H1 (cell line): ENCODE data around the gene GAN. TPM values are rescaled to one million over a fixed set of nuclear protein-coding genes. Genes with fewer than 3 reads are reported as not detected.

Experiments
- CTCF ChIA-PET: fragments of 300-600 bp; sonication (Branson Sonifier 250); formaldehyde crosslinking; loops from one replicate; lab custom pipeline; 2021; ENCODE audit not compliant: partially characterized antibody; lab: Charles Lee
- POLR2A ChIA-PET: fragments of 300-600 bp; sonication (Branson Sonifier 250); formaldehyde crosslinking; loops from one replicate; lab custom pipeline; 2021; ENCODE audit warnings: inconsistent platforms; ENCODE audit not compliant: partially characterized antibody; lab: Charles Lee
- DNase-seq, 2 experiments: peaks; one replicate each; pipeline versions ENCODE4 v3.0.0 to v3.0.0-alpha.2; 2010 to 2022; ENCODE audit warnings: low spot score in 2 of 2, low read depth in 1 of 2, mixed read lengths in 1 of 2
- FAIRE-seq: peaks from 2 replicates; lab custom pipeline; 2011; peaks lifted over from hg19 to GRCh38; lab: Jason Lieb, UNC
- H2AFZ ChIP-seq: 2 replicates; pipeline ENCODE4 v1.8.1; 2012; ENCODE audit warnings: low read length, inconsistent platforms
- H2AK5ac ChIP-seq: 2 replicates; pipeline ENCODE4 v1.6.1; 2013; ENCODE audit warnings: low read depth, low read length
- H2BK120ac ChIP-seq: replicated peaks from 2 replicates; pipeline ENCODE3; 2013; ENCODE audit warnings: low read depth, low read length, inconsistent platforms
- H2BK12ac ChIP-seq: 2 replicates; pipeline ENCODE4 v1.6.1; 2013; ENCODE audit warnings: low read depth, low read length
- H2BK15ac ChIP-seq: 2 replicates; pipeline ENCODE4 v1.6.1; 2013; ENCODE audit warnings: low read length
- H2BK20ac ChIP-seq: 2 replicates; pipeline ENCODE4 v1.6.1; 2013; ENCODE audit warnings: low read length
- H2BK5ac ChIP-seq: 2 replicates; pipeline ENCODE4 v1.6.1; 2013; ENCODE audit warnings: low read depth, low read length
- H3K14ac ChIP-seq: 2 replicates; pipeline ENCODE4 v1.6.1; 2013; ENCODE audit warnings: inconsistent platforms; ENCODE audit not compliant: insufficient read length
- H3K18ac ChIP-seq: 2 replicates; pipeline ENCODE4 v1.6.1; 2013; ENCODE audit warnings: low read length; ENCODE audit errors: extremely low read depth
- H3K23ac ChIP-seq: 2 replicates; pipeline ENCODE4 v1.6.1; 2013; ENCODE audit warnings: inconsistent platforms; ENCODE audit not compliant: insufficient read length
- H3K23me2 ChIP-seq: 2 replicates; pipeline ENCODE4 v1.6.1; 2013; ENCODE audit warnings: low read depth, low read length
- H3K27ac ChIP-seq: 2 replicates; pipeline ENCODE4 v1.6.1; 2011; ENCODE audit warnings: low read depth, low read length, inconsistent platforms
- H3K27me3 ChIP-seq, 4 experiments: replicated peaks in 1 of 4; 1 replicate in 1 of 4; 2 replicates in 3 of 4; pipeline versions ENCODE4 v1.6.1 to v1.8.1; 2011 to 2013; ENCODE audit warnings: low read length in 3 of 4, mild to moderate bottlenecking in 3 of 4, inconsistent platforms in 2 of 4, mixed read lengths in 2 of 4, moderate library complexity in 1 of 4; ENCODE audit not compliant: control insufficient read depth in 3 of 4, insufficient read depth in 3 of 4; ENCODE audit errors: extremely low read depth in 1 of 4
- H3K36me3 ChIP-seq, 4 experiments: 2 replicates each; pipeline versions ENCODE4 v1.6.1 to v1.8.1; 2011 to 2013; ENCODE audit warnings: mild to moderate bottlenecking in 4 of 4, low read length in 3 of 4, moderate library complexity in 2 of 4, control low read depth in 1 of 4, inconsistent platforms in 1 of 4; ENCODE audit not compliant: insufficient read depth in 4 of 4, control insufficient read depth in 2 of 4
- H3K4ac ChIP-seq: replicated peaks from 2 replicates; pipeline ENCODE3; 2013; ENCODE audit warnings: low read length, low read depth, mixed read lengths, inconsistent platforms; ENCODE audit not compliant: insufficient read length
- H3K4me1 ChIP-seq, 4 experiments: replicated peaks in 1 of 4; 1 replicate in 1 of 4; 2 replicates in 3 of 4; pipeline versions ENCODE4 v1.6.1 to v1.8.1; 2011 to 2013; ENCODE audit warnings: low read length in 3 of 4, inconsistent platforms in 2 of 4, mixed read lengths in 1 of 4; ENCODE audit not compliant: insufficient read depth in 4 of 4, control insufficient read depth in 3 of 4
- H3K4me2 ChIP-seq, 2 experiments: 2 replicates each; pipeline versions ENCODE4 v1.6.1 to v1.8.1; 2011 to 2013; ENCODE audit warnings: low read depth in 2 of 2, low read length in 2 of 2, control low read depth in 1 of 2, inconsistent platforms in 1 of 2, mild to moderate bottlenecking in 1 of 2; ENCODE audit not compliant: insufficient read depth in 1 of 2
- H3K4me3 ChIP-seq, 4 experiments: fragments of 200-600, 300-600 bp in 1 of 4; sonication (generic), shearing (Covaris generic), sonication (Bioruptor Twin) in 1 of 4; 2 replicates each; pipeline versions ENCODE4 v1.5.1 to v1.8.1; 2011 to 2016; ENCODE audit warnings: low read length in 4 of 4, low read depth in 3 of 4, control low read depth in 2 of 4, inconsistent platforms in 2 of 4, mild to moderate bottlenecking in 2 of 4, mixed read lengths in 1 of 4, moderate library complexity in 1 of 4; ENCODE audit not compliant: insufficient read depth in 2 of 4; ENCODE audit errors: extremely low read depth in 1 of 4
- H3K56ac ChIP-seq: replicated peaks from 2 replicates; pipeline ENCODE3; 2013; ENCODE audit warnings: low read depth, mild to moderate bottlenecking, mixed read lengths, low read length, inconsistent platforms; ENCODE audit not compliant: insufficient read length
- H3K79me1 ChIP-seq: 2 replicates; pipeline ENCODE4 v1.6.1; 2013; ENCODE audit warnings: low read depth, low read length, control low read depth
- H3K79me2 ChIP-seq, 2 experiments: 2 replicates each; pipeline versions ENCODE4 v1.6.1 to v1.8.1; 2012 to 2013; ENCODE audit warnings: low read length in 2 of 2, mild to moderate bottlenecking in 2 of 2, inconsistent platforms in 1 of 2; ENCODE audit not compliant: insufficient read depth in 2 of 2, control insufficient read depth in 1 of 2
- H3K9ac ChIP-seq, 4 experiments: replicated peaks in 1 of 4; 1 replicate in 1 of 4; 2 replicates in 3 of 4; pipeline versions ENCODE4 v1.6.1 to v1.8.1; 2011 to 2013; ENCODE audit warnings: low read depth in 3 of 4, low read length in 3 of 4, control low read depth in 2 of 4, mild to moderate bottlenecking in 2 of 4, moderate library complexity in 2 of 4, inconsistent platforms in 1 of 4; ENCODE audit errors: extremely low read depth in 1 of 4
- H3K9me3 ChIP-seq, 2 experiments: 2 replicates each; pipeline versions ENCODE4 v1.6.1 to v1.8.1; 2012 to 2013; ENCODE audit warnings: mild to moderate bottlenecking in 2 of 2, moderate library complexity in 2 of 2, control low read depth in 1 of 2, inconsistent platforms in 1 of 2, low read depth in 1 of 2, low read length in 1 of 2, mixed read lengths in 1 of 2; ENCODE audit not compliant: insufficient read depth in 2 of 2
- H4K20me1 ChIP-seq, 2 experiments: replicated peaks in 1 of 2; 2 replicates each; pipeline versions ENCODE3 to v1.8.1; 2011 to 2013; ENCODE audit warnings: inconsistent platforms in 2 of 2, low read length in 2 of 2, mild to moderate bottlenecking in 1 of 2; ENCODE audit not compliant: insufficient read depth in 2 of 2, control insufficient read depth in 1 of 2
- H4K5ac ChIP-seq: 2 replicates; pipeline ENCODE4 v1.6.1; 2013; ENCODE audit warnings: low read length, low read depth, mixed read lengths, inconsistent platforms; ENCODE audit not compliant: insufficient read length
- H4K8ac ChIP-seq: 2 replicates; pipeline ENCODE4 v1.8.0; 2013; ENCODE audit warnings: mild to moderate bottlenecking, moderate library complexity, low read length, inconsistent platforms; ENCODE audit not compliant: insufficient read depth; ENCODE audit errors: extremely low read depth
- H4K91ac ChIP-seq: replicated peaks from 2 replicates; pipeline ENCODE3; 2013; ENCODE audit warnings: low read length, mixed read lengths, inconsistent platforms; ENCODE audit not compliant: insufficient read length
- BACH1 ChIP-seq: IDR thresholded peaks from 2 replicates; pipeline ENCODE4 v1.6.1; 2012; ENCODE audit warnings: low read length, improper control_type of control experiment
- CBX5 ChIP-seq: fragments of 300-800, 300-1000 bp; sonication (generic); IDR thresholded peaks from 2 replicates; pipeline ENCODE4 v1.7.1; 2016; ENCODE audit warnings: antibody characterized with exemption, low read length, low read depth
- CEBPB ChIP-seq: IDR thresholded peaks from 2 replicates; pipeline ENCODE4 v1.6.1; 2012; ENCODE audit warnings: low read depth, low read length
- EP300 ChIP-seq, 2 experiments: IDR thresholded peaks; 1 replicate in 1 of 2; 2 replicates in 1 of 2; pipeline ENCODE4 v1.6.1; 2011 to 2012; ENCODE audit warnings: low read depth in 2 of 2, low read length in 2 of 2, mild to moderate bottlenecking in 2 of 2, borderline replicate concordance in 1 of 2, inconsistent platforms in 1 of 2, moderate library complexity in 1 of 2
- JUND ChIP-seq: IDR thresholded peaks from 2 replicates; pipeline ENCODE4 v1.6.1; 2011; ENCODE audit warnings: mild to moderate bottlenecking, improper control_type of control experiment, low read length
- KDM4A ChIP-seq: IDR thresholded peaks from one replicate; pipeline ENCODE4 v1.7.1; 2012; ENCODE audit warnings: low read depth, mild to moderate bottlenecking, moderate library complexity, low read length, inconsistent platforms; ENCODE audit not compliant: severe bottlenecking
- MAFK ChIP-seq: IDR thresholded peaks from 2 replicates; pipeline ENCODE4 v1.6.1; 2012; ENCODE audit warnings: low read depth, mild to moderate bottlenecking, improper control_type of control experiment, low read length
- NANOG ChIP-seq: IDR thresholded peaks from 2 replicates; pipeline ENCODE4 v1.6.1; 2011; ENCODE audit warnings: low read length, low read depth, mild to moderate bottlenecking, inconsistent platforms; ENCODE audit not compliant: insufficient read depth, poor library complexity, severe bottlenecking
- NRF1 ChIP-seq: IDR thresholded peaks from 2 replicates; pipeline ENCODE4 v1.6.1; 2011; ENCODE audit warnings: mild to moderate bottlenecking, low read depth, low read length, improper control_type of control experiment
- RFX5 ChIP-seq: IDR thresholded peaks from 2 replicates; pipeline ENCODE4 v1.6.1; 2011; ENCODE audit warnings: low read depth, low read length, improper control_type of control experiment, borderline replicate concordance
- SAP30 ChIP-seq: fragments of 300-600 bp; sonication (generic); IDR thresholded peaks from 2 replicates; pipeline ENCODE4 v1.7.1; 2012; ENCODE audit warnings: low read length, moderate library complexity, mild to moderate bottlenecking, inconsistent platforms; ENCODE audit not compliant: insufficient read depth, insufficient replicate concordance
- SIN3A ChIP-seq, 2 experiments: IDR thresholded peaks in 1 of 2; conservative IDR thresholded peaks in 1 of 2; 2 replicates each; pipeline ENCODE4 v1.6.1; 2011 to 2012; ENCODE audit warnings: low read length in 2 of 2, improper control_type of control experiment in 1 of 2, low read depth in 1 of 2, mild to moderate bottlenecking in 1 of 2
- TAF7 ChIP-seq: optimal IDR thresholded peaks from 2 replicates; pipeline ENCODE3; 2011; ENCODE audit warnings: low read depth, mild to moderate bottlenecking, inconsistent platforms, low read length, moderate library complexity, borderline replicate concordance
- TEAD4 ChIP-seq: IDR thresholded peaks from 2 replicates; pipeline ENCODE4 v1.6.1; 2012; ENCODE audit warnings: low read depth, low read length, inconsistent platforms, mixed read lengths
- WGBS, 2 experiments: shearing (Covaris generic) in 1 of 2; methylation state at CpG; one replicate each; pipeline versions ENCODE4 v1.1.6 to v1.1.7; 2013 to 2015; ENCODE audit warnings: low lambda C conversion rate in 2 of 2, mixed read lengths in 2 of 2, inconsistent platforms in 1 of 2, low coverage in 1 of 2, missing lambda C conversion rate in 1 of 2; ENCODE audit not compliant: insufficient replicate concordance in 2 of 2, insufficient coverage in 1 of 2, insufficient read length in 1 of 2; ENCODE audit errors: extremely low coverage in 1 of 2, missing lambda C conversion rate in 1 of 2; 5-methylcytosine and 5-hydroxymethylcytosine counted together
- polyA plus RNA-seq, 7 experiments: library from polyadenylated mRNA; depleted of rRNA in 3 of 7; stranded (reverse) in 5 of 7; unstranded in 2 of 7; fragments of >200 nt in 5 of 7; fragments of 200-250 nt in 2 of 7; gene quantifications; 1 replicate in 5 of 7; 2 replicates in 1 of 7; 4 replicates in 1 of 7; pipeline versions ENCODE4 v1.2.1 to v1.2.3, GENCODE V29; 2011 to 2013; ENCODE audit warnings: missing spikeins in 2 of 7, mixed read lengths in 2 of 7
- total RNA-seq: library from RNA; stranded (reverse); fragmentation: NEBNext Ultra II Directional; extraction: Animal tissue kit (Norgen Biotek cat#: 25700); gene quantifications from 2 replicates; pipeline ENCODE4 v1.2.1, GENCODE V29; 2021

Gene GAN
- total and polyA plus RNA-seq, 2 of the 8 experiments (the other 6 are each of a cell fraction or from before 2014, with no cell fraction given), result 4.5 to 23.9 TPM

- Histone ChIP-seq H3K27me3 (no peaks in the 10 kb centered on the region), H2BK12ac (no peak overlapping the region), H2AFZ (no peak overlapping the region), H3K23ac (no peak overlapping the region), H3K36me3 (no peaks in the 10 kb centered on the region), H3K9ac (no peak overlapping the region), H3K4ac (no peak overlapping the region), H3K4me3 (no peak overlapping the region), H2AK5ac (no peak overlapping the region), H2BK5ac (no peak overlapping the region), H4K8ac (no peak overlapping the region), H3K14ac (no peak overlapping the region), H3K4me2 (no peak overlapping the region), H3K79me1 (no peaks in the 10 kb centered on the region), H4K91ac (no peak overlapping the region), H2BK15ac (no peak overlapping the region), H3K9me3 (no peaks in the 10 kb centered on the region), H4K5ac (no peak overlapping the region), H2BK120ac (no peak overlapping the region), H3K27ac (no peak overlapping the region), H3K18ac (no peak overlapping the region), H3K4me1 (no peaks in the 10 kb centered on the region), H3K56ac (no peak overlapping the region), H4K20me1 (peaks cover 0 to 2% of the 10 kb centered on the region in 2 experiments), H3K79me2 (no peaks in the 10 kb centered on the region), H3K23me2 (no peaks in the 10 kb centered on the region), H2BK20ac (no peak overlapping the region)
- CTCF ChIA-PET, result interaction anchor here (0.8 to 1.1 kb wide), 4 partner anchors 9 to 109 kb away, joined by 3 to 4 read pairs (median 3); no protein-coding TSS in a partner anchor
- POLR2A ChIA-PET, result no interaction called here
- DNase-seq (no peak), FAIRE-seq (no peak)
- 89% methylated on average over 9 of the region's 9 CpGs; no CpG with 5 or more reads in 1 of the 2 experiments for WGBS, 2 experiments
- TF ChIP-seq EP300 (IDR thresholded peaks at IDR 0.05; ENCODE audit: borderline replicate concordance in 1 of 2, low read depth in 2 of 2, low read length in 2 of 2) (no peak), SAP30 (no peak), RFX5 (no peak), NRF1 (no peak), TEAD4 (no peak), BACH1 (no peak), SIN3A (conservative IDR thresholded peaks at IDR 0.05 in 1 of 2, IDR thresholded peaks at IDR 0.05 in 1 of 2; ENCODE audit: low read depth in 1 of 2, low read length in 2 of 2) (no peak), TAF7 (no peak), NANOG (no peak), CEBPB (no peak), JUND (no peak), KDM4A (no peak), MAFK (no peak), CBX5 (no peak)
These were observed 23.6 kb upstream of the GAN start for GRCh38 chr16:81291117-81291516.
